Vagina (tissue), 2 donors: Measurements from ENCODE around the gene ARHGAP44. TPM values are rescaled to one million over a fixed set of nuclear protein-coding genes. Genes with fewer than 3 reads are reported as not detected.
A peak's percentile ranks its signal among the peaks of the same experiment; 100 is the strongest.

Experiments
- DNase-seq, 2 donors: peaks; one replicate each; pipeline ENCODE4 v3.0.0-alpha.2; 2017; ENCODE audit errors: extremely low spot score in 2 of 2
- H3K27ac ChIP-seq: fragments of 200-600 bp; sonication (generic); one replicate; pipeline ENCODE4 v1.5.1; 2019
- H3K27me3 ChIP-seq: fragments of 200-600 bp; sonication (generic); one replicate; pipeline ENCODE4 v1.5.1; 2019
- H3K36me3 ChIP-seq, 2 donors: fragments of 200-600 bp; sonication (generic); one replicate each; pipeline ENCODE4 v1.5.1; 2017 to 2019
- H3K4me1 ChIP-seq: fragments of 200-600 bp; sonication (generic); one replicate; pipeline ENCODE4 v1.5.1; 2019
- H3K4me3 ChIP-seq, 2 donors: fragments of 200-600 bp; sonication (generic); 1 replicate in 1 of 2; 2 replicates in 1 of 2; pipeline ENCODE4 v1.5.1; 2016 to 2019
- H3K9me3 ChIP-seq: fragments of 200-600 bp; sonication (generic); one replicate; pipeline ENCODE4 v1.5.1; 2019
- POLR2A ChIP-seq, 2 donors: fragments of 450-650 bp; IDR thresholded peaks; one replicate each; pipeline ENCODE4 v1.6.1; 2017; ENCODE audit warnings: antibody characterized with exemption in 2 of 2, mild to moderate bottlenecking in 2 of 2, moderate library complexity in 2 of 2
- POLR2AphosphoS5 ChIP-seq, 2 donors: sonication (generic); formaldehyde crosslinking; IDR thresholded peaks; one replicate each; pipeline ENCODE4 v1.9.0; 2017; ENCODE audit warnings: antibody characterized with exemption in 2 of 2, mild to moderate bottlenecking in 2 of 2, low read depth in 1 of 2; ENCODE audit not compliant: insufficient read depth in 1 of 2
- intact Hi-C: fragments of 100-400 bp; cut with DNase I; formaldehyde crosslinking; loops from one replicate; pipeline ENCODE4 v1.15.1; 2023
- total RNA-seq: library from RNA; depleted of rRNA; stranded (reverse); fragments of >200 nt; gene quantifications from one replicate; pipeline ENCODE4 v1.2.3, GENCODE V29; 2016
- TF ChIP-seq, protein P1 (sequence below), 3 experiments: fragments of 450-650 bp in 2 of 3; fragments of 200-600 bp in 1 of 3; sonication (generic) in 1 of 3; IDR thresholded peaks; one replicate each; pipeline ENCODE4 v1.5.1; 2017 to 2019; ENCODE audit warnings: antibody characterized with exemption in 3 of 3, mild to moderate bottlenecking in 2 of 3, moderate library complexity in 2 of 3

ARHGAP44 gene
- total RNA-seq, 1 donor from 2014 or later = 3.2 TPM

DNA sequence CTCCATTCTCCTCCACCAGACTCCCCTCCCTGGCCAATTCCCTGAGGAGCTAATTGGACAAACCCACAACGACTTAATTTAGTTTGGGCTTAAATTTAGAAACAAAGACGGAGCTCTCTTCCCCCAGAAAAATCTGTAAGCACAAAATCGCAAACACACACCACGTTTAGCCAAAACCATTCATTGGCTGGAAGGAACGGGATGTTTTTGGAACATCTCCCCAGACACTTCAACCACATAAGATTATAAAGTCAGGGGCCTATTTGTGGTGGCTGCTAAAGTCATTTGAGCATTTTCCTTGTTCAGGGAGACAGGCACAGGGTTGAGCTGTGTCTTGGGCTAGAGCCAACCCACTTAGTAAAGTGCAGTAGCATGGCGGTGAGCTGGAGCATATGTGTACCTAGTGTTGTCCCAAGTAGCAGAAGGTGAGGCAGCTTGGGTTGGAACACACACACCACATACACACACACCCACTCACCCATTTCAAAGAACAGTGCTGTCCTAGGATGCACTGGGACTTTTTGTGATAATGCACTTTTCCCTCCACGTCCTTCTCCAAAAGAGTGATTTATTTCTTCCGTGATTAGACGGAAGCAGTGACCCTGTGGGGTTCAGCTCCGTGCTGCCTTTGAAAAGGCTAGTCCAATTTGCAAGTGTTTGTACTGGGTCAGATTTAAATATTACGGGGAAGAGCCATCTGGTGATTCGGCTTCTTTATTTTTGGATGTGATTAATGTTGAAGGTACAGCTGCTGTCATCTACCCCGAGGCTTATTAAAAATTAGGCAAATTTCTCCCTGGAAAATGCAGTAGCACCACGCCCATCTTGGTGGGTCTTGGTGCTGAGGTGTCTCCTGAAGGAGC lies 196.4 kb downstream of the ARHGAP44 start:
- H3K27ac ChIP-seq = peak overlapping the region; percentile 70

DNA sequence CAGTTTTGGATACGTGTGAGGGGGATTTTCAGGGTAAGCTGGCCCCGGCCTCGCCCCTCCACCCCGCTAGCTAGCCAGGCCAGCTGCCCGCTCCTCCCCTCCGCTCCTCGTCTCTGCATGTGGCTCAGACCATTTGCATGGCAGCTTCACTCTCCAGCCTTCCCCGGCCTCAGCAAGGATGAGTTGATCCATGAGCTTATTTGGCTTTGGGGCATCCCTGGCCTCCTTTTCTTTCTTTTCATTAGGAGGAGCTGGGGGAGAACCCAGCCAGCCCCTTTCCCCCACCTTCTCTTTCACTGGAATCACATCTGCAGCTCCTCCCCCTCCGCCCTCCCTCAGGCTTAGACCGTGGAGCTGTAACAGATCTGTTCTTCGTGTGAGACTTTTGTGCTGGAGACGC lies 197.8 kb downstream of the ARHGAP44 start:
- TF ChIP-seq, protein P1, sequence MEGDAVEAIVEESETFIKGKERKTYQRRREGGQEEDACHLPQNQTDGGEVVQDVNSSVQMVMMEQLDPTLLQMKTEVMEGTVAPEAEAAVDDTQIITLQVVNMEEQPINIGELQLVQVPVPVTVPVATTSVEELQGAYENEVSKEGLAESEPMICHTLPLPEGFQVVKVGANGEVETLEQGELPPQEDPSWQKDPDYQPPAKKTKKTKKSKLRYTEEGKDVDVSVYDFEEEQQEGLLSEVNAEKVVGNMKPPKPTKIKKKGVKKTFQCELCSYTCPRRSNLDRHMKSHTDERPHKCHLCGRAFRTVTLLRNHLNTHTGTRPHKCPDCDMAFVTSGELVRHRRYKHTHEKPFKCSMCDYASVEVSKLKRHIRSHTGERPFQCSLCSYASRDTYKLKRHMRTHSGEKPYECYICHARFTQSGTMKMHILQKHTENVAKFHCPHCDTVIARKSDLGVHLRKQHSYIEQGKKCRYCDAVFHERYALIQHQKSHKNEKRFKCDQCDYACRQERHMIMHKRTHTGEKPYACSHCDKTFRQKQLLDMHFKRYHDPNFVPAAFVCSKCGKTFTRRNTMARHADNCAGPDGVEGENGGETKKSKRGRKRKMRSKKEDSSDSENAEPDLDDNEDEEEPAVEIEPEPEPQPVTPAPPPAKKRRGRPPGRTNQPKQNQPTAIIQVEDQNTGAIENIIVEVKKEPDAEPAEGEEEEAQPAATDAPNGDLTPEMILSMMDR (IDR thresholded peaks at IDR 0.05) = no peak
- TF ChIP-seq POLR2AphosphoS5 (IDR thresholded peaks at IDR 0.05; ENCODE audit: insufficient read depth in 1 of 2, low read depth in 1 of 2) = no peak
- no peak for TF ChIP-seq POLR2A (IDR thresholded peaks at IDR 0.05)
- Histone ChIP-seq H3K27ac (no peak overlapping the region), H3K36me3 (peaks cover 0 to 11% of the 10 kb centered on the region in 2 donors), H3K4me3 (no peak overlapping the region), H3K4me1 (peaks cover 16% of the 10 kb centered on the region), H3K9me3 (no peaks in the 10 kb centered on the region), H3K27me3 (no peaks in the 10 kb centered on the region)
- DNase-seq = no peak
- intact Hi-C loops = no loop called here

More for the DNA sequence above, 196.4 kb downstream of the ARHGAP44 start:
- Histone ChIP-seq H3K36me3 (peaks cover 0 to 5% of the 10 kb centered on the region in 2 donors), H3K4me1 (peaks cover 16% of the 10 kb centered on the region), H3K27me3 (no peaks in the 10 kb centered on the region), H3K9me3 (no peaks in the 10 kb centered on the region), H3K4me3 (no peak overlapping the region)
- TF ChIP-seq POLR2AphosphoS5 (IDR thresholded peaks at IDR 0.05; ENCODE audit: insufficient read depth in 1 of 2, low read depth in 1 of 2) = no peak
- TF ChIP-seq, protein P1 (IDR thresholded peaks at IDR 0.05) = no peak
- no peak for TF ChIP-seq POLR2A (IDR thresholded peaks at IDR 0.05)
- intact Hi-C loops = no loop called here
- no peak for DNase-seq

DNA sequence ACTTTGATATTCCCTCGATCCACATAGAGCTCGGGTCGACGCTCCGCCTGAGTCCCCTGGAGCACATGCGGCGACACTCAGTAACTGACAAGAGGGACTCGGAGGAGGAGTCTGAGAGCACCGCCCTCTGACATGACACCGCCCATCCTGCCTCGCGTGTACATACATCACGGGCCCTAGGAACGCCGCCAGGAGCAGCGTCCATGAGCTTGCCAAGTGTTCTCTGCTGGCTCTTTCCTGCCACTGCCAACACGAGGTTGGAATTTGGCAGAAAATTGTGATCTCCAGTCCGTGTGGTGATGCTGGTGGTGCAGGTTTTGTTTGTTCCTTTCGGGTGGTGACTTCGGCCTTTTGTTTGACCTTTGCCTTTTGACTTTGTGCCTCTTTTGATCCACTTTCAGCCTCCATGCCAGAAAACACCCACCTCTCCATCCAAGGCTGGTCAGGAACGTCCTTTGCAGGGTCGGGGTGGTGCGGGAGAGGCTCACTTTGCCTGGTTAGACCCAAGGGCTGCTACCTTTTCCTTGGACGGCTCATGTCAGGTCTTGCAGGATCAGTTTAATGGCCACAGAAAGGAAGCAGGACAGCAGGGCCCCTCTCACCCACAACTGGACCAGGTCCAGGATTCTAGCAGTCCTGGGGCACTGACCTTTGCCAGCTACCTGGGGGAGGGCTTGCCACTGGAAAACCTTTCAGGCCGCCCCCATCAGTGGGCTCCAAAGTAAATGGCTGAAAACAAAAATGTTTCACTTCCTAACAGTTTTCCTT lies 200.9 kb downstream of the ARHGAP44 start:
- H3K27me3 ChIP-seq = no peaks in the 10 kb centered on the region
- no peak overlapping the region for H3K4me3 ChIP-seq
- no peaks in the 10 kb centered on the region for H3K9me3 ChIP-seq
- peaks cover 0 to 42% of the 10 kb centered on the region in 2 donors for H3K36me3 ChIP-seq
- no peak overlapping the region for H3K27ac ChIP-seq
- peaks cover 9% of the 10 kb centered on the region for H3K4me1 ChIP-seq
- TF ChIP-seq, protein P1 (IDR thresholded peaks at IDR 0.05) = no peak
- TF ChIP-seq POLR2AphosphoS5 (IDR thresholded peaks at IDR 0.05; ENCODE audit: insufficient read depth in 1 of 2, low read depth in 1 of 2) (no peak), POLR2A (IDR thresholded peaks at IDR 0.05) (no peak)
- DNase-seq = no peak
- intact Hi-C loops = no loop called here

DNA sequence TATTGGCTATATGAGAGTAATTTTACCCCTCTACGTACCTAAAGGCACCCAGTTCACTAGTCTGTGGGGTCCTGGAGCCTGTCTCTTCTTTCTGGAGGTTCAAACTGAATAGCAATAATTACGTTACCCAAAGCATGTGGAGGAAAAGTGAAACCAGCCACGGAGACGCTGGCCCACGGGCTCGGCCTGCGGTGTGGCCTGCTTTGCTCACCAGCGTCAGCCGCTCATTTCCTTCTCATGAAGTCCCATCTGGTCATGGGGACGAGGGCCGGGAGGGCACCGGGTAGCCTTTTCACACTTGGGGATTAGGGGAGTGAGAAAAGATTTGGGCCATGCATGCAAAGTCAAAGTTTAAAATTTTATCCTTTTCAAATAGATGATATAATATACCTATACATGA lies 201.6 kb downstream of the ARHGAP44 start:
- Histone ChIP-seq H3K36me3 (peaks cover 0 to 49% of the 10 kb centered on the region in 2 donors), H3K9me3 (no peaks in the 10 kb centered on the region), H3K4me1 (peaks cover 2% of the 10 kb centered on the region), H3K27ac (no peak overlapping the region), H3K4me3 (no peak overlapping the region), H3K27me3 (no peaks in the 10 kb centered on the region)
- intact Hi-C loops = no loop called here
- DNase-seq = no peak
- TF ChIP-seq POLR2AphosphoS5 (IDR thresholded peaks at IDR 0.05; ENCODE audit: insufficient read depth in 1 of 2, low read depth in 1 of 2) (no peak), POLR2A (IDR thresholded peaks at IDR 0.05) (no peak)
- TF ChIP-seq, protein P1 (IDR thresholded peaks at IDR 0.05) = no peak
